Suppressor macrophage treated with lipopolysaccharide for 4 hours (primary cell): ENCODE data around the gene MYO3B.
"Not testable (repeated sequence)": the region's sequence is repeated elsewhere in the genome, so short reads cannot be mapped to it uniquely, and the experiment has no call there.

Experiments
- DNase-seq: peaks from one replicate; pipeline ENCODE4 v3.0.0-alpha.2; 2020

The MYO3B gene

GRCh38 chr2:170212625-170213280, 34.8 kb downstream of the MYO3B start:
- DNase-seq: peak; percentile 28

DNA sequence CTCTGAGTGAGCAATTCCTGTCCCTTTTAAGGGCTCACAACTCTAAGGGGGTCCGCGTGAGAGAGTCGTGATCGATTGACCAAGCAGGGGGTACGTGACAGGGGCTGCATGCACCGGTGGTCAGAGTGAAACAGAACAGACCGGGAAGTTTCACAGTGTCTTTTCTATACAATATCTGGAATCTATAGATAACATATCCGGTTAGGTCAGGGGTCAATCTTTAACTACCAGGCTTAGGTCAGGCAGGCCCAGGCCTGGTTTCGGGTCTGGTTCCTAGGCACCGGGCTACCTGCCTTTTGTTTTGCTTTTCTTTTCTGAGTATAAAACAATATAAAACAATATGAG, 35.3 kb downstream of the MYO3B start:
- not testable (repeated sequence) for DNase-seq

- DNase-seq: no peak
Measured at GRCh38 chr2:170213651-170214050, 35.7 kb downstream of the MYO3B start.

- DNase-seq: no peak
Measured at GRCh38 chr2:170214309-170214948, 36.5 kb downstream of the MYO3B start.

DNA sequence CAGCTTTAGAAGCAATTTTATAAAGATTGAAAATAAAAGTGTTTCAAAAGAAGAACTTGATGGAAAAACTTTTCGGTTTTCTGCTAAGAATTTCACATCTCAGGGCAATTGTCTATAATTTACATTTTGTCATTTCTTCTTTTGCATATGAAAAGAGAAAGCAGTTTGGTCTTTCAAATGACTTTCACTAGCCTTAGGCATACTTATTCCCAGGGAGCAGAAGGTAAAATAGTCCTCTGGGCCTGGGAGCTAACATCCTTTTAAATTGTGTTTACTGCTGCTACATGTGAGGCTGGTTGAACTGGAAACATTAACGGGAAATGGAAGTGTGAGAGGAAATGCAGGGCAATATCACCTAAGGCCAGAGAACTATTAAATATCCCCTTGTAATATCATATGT, 37.1 kb downstream of the MYO3B start:
- DNase-seq: no peak

DNA sequence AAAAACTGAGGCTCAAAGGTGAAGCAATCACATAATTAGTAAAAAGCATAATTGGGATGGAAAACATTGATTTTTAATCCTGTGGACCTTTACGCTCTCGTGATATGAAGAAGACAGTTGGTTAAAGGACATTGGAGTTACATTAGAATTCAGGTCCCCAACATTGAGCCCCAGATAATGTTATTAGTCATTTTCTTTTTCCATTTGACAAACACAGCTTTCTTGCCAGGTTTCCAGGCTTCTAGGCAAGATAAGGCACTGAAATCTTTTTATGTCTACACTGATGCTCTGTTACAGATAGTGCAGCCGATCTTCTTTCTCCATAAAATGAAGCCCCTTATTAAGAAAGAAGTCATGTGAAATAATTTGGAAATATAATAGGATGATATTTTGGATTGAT, 38.5 kb downstream of the MYO3B start:
- no peak for DNase-seq

DNA sequence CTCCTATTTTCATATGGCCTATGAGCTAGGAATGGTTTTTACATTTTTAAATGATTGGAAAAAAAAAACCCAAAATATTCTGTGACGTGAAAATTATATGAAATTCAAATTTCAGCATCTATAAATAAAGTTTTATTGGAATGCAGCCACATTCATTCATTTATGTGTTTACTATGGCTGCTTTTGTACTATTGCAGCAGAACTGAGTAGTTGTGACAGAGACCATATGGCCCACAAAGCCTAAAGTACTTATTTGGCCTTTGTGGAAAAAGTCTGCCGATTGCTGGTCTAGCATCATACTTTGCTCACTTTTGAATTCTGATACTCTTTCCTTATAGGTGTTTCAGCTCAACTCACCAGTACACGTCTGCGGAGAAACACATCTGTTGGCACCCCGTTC, 39.0 kb downstream of the MYO3B start:
- no peak for DNase-seq

DNA sequence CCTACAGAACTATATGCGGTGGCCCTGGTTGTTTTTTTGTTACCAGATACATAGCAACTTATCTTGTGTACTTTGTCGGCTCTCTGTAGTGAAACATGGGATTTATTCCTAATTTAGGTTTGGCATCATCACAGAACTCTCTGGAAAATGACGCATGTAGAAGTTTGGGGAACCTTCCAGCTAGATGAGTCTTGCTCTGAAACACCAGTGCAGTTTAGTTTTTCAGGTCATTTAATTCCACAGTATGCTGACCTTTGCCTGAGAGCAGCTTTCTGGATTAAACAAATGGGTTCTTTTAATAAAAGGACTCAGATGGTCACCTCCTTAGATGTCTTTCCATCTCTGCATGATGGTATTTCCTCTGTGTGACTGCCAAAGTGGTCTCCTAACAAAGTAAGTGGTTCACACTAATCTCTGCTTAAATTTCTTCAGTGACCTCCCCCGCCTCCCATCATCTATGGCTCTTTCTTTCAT, 39.9 kb downstream of the MYO3B start:
- DNase-seq: no peak

GRCh38 chr2:170218456-170218855, 40.5 kb downstream of the MYO3B start:
- DNase-seq: no peak

DNA sequence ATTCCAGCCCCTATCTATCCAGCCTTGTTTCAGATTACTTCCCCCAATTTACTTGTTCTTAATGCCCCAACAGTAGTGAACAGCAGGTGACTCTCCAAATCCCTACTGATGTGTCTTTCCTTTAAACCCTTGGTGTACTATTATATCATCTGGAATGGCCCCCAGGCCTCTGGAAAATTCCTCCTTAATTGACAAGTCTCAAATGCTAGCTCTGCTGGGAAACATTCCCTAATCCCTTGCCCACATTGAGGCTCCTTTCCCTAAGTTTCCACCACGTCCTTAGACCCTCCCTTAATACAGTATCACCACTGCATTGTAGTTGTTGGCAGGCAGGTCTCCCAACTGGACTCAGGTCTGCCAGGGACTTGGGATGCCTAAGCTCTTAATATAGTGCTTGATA, 41.0 kb downstream of the MYO3B start:
- no peak for DNase-seq

DNA sequence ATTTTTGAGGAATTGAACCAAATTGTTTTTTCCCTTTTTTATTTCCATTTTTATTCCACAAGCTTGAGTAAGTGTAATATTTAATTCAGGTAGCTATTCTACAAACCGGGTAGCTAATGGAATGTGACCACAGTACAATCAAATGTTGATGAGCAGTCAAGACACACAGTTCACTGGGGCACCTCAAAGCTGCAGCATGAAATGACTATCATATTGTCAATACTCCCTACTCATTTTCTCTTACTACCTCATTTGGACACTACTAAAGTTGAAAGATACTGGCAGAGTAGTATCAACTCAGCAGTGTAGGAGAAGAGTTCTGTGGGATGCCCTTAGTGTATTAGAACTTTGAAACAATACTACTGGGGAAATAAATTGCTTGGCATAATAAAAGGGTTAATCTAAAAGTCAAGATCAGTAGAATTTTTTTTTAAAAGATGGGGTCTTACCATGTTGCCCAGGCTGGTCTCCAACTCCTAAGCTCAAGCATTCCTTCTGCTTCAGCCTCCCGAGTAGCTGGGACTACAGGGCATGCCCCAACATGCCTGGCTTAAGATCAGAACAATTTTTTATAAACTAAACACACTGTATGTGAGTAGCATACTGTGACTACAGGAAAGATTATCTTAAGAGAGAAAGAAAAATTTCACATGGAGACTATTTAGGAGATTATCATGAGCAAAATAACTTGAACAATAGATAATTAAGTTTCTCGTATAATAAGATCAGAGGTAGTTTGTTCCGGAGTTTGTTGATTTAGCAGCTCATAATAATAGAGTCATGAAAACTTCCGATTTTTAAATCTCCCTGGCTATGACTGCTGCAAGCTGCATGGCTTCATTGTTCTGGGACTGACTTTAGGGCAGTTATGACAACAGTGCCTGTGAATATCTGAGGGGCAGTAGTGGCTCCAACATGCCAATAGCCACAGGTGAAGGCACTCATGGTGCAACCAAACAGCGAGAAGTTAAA, 43.7 kb downstream of the MYO3B start:
- DNase-seq: no peak

GRCh38 chr2:170222298-170222697, 44.4 kb downstream of the MYO3B start:
- DNase-seq: no peak

- DNase-seq: no peak
Measured at GRCh38 chr2:170222842-170223241, 44.9 kb downstream of the MYO3B start.

DNA sequence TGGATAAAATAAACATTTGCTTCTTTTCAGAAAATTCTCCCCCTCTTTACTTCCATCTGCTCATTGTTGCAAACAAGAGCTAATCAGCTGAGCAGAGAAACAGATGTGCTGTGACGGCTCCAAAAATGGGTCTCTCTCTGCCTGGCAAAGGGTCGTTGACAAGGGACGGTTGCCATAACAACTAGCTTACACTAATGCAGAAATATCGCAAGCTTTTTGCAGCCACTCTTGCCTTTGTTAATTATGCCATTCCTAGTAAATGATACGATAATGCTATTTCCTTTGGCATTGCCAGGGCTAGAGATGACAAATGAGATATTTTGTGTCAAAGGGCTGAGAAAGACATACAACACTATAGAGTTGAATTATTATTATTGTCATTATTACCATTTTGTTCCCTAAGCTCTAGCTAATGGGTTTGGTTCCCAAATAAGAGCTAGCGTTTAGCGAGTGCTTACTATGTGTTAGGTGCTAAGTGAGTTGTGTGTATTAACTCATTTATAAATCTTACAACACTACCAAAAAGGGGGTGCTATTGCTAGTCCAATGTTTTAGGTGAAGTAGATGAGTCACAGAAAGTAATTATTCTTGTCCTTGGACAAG, 46.8 kb downstream of the MYO3B start:
- no peak for DNase-seq

DNA sequence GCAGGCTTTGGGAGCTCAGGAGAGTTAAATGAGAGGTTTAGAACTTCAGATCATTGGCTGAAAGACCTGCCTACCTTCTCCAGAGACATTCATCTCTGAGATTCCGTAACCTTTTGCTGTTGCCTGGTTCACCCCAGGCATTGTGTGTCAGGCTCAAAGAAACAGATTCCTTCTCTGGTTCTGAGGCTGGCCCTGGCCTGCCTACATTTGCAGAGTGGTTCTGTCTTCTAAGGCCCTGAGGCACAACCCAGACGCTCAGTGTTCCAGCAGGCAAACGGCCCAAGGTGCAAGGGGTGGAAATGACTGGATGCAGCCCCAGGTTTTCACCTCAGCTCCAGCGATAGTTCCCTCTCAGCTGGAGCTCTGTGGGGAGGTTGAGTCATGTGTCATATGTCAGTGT, 48.3 kb downstream of the MYO3B start:
- DNase-seq: no peak

GRCh38 chr2:170227507-170227947, 49.6 kb downstream of the MYO3B start:
- DNase-seq: no peak

DNA sequence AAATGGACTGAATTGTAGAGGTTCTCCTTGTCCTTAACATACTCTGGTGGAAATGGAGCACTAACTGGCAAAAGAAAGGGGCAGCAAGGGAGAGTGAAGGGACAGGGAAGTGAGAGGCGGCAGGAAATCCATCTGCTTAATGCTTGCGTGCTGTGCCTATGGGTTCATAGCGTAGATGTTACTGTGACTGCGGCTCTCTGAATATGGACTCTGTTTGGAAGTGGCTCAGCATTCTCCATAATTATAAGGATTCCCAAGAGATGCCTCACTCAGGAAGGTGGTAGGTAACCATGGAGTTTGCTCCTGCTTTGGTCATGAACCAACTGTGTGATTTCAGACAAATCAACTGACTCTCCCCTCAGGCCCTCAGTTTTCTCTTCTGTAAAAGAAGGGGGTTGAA, 50.0 kb downstream of the MYO3B start:
- DNase-seq: no peak

DNA sequence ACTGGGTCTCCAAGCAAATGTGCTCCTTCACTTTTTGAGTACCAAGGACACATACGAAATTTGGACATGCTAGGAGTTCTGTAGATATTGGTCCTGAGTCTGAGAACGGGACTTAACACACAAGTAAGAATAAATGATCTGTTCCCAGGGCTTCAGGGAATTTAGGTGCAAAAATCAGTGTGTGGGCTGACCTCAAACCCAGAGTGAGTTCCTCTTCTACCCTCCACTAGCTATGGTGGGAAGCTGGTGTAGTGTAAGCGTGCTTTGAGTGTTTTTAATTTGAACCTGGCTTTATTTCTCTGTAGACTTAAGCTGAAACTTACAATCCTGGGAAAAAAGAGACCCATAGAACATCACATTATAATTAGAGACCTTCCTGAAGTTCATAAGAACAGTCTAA, 50.5 kb downstream of the MYO3B start:
- DNase-seq: no peak

DNA sequence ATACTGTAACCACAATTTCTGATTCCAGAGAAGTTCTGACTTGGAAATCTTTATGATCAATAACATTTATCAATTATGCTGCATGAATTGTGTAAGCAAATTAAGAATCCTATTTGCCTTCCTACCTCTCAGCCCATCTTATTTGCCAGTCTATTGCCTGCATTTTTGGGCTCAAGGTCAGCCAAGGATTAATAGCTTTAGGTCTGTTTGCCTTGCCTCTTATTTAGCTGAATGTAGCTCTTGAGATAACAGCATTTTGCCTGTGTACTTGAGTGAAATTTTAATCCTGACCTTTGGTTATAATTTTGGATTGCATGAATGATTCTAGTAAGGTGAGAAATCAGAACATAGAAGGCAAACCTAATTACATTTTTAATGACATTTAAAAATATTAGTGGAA, 51.2 kb downstream of the MYO3B start:
- DNase-seq: no peak

DNA sequence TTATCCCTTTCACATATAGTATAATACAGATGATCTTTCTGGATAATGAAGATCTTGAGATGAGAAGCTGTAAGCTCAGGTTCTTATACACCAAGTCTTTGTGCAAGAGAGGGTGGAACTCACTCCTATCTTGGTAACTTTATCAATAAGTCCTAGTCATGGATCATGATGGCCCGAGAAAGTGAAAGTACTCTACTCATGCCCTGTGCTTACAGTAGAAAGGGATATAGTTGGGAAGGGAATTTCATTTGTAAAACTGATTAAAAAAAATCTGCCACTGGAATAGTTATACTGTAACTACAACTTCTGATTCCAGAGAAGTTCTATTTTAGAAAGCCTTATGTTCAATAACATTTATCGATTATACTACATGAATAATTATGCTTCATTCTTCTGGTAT, 51.8 kb downstream of the MYO3B start:
- no peak for DNase-seq

GRCh38 chr2:170235860-170236679, 58.1 kb downstream of the MYO3B start:
- DNase-seq: peak; percentile 51

GRCh38 chr2:170236680-170237047, 58.7 kb downstream of the MYO3B start:
- DNase-seq: no peak
